Activated CD4-positive, alpha-beta T cell treated with anti-CD3 and anti-CD28 coated beads, Interleukin-2, amount 50 U/mL, for 48 hours (primary cell): ENCODE measurements around the gene CPEB3.
"Not testable (repeated sequence)": the region's sequence is repeated elsewhere in the genome, so short reads cannot be mapped to it uniquely, and the experiment has no call there.

Experiments used
- DNase-seq, 2 experiments: peaks; one replicate each; pipeline ENCODE4 v3.0.0-alpha.2; 2020

Gene CPEB3

DNA sequence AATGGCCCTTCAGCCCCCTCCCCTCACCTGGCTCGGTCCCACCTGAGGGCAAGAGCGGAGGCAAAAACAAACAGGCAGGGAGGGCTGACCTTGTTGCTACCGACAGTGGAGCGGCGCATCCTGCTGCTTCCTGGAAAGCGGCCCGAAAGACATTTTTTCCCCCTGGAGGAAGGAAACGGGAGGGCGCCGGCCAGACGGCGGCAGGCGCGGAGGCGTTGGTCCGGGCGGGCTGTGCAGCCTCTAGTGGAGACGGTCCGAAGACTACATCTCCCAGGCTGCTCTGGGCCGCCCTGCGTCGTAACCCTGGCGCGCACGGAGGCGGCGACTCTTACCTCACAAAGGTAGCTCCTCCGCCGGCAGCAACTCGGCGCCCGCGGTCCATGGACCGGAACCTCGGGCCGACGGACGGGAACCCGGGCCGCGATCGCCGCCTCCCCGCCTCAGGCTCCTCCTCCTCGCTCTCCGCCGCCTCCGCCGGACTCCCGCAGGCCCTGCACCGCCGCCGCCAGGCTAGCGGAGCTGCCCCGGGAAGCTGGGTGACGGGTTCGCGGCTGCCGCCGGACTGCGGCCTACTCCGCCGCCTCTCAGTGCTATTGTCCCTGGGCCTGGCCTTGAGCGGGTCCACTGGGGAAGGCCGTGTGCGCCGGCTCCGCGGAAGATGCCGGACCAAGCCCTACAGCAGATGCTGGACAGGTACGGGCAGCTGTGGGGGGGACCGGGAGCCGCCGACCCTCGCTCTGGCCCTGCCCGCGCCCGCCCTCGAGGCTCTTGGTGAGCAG lies at the start of gene CPEB3, which contains the start of gene MARCHF5:
TSS of gene CPEB3 (minus strand) at position 242 of the 779 bp plus-strand sequence. CDS start 50,728 bp downstream, outside the sequence.
TSS of gene MARCHF5 (plus strand) at position 331 of the 779 bp plus-strand sequence. CDS start at position 659, 328 bp downstream.
- DNase-seq = peak; percentile 91 to 94

DNA sequence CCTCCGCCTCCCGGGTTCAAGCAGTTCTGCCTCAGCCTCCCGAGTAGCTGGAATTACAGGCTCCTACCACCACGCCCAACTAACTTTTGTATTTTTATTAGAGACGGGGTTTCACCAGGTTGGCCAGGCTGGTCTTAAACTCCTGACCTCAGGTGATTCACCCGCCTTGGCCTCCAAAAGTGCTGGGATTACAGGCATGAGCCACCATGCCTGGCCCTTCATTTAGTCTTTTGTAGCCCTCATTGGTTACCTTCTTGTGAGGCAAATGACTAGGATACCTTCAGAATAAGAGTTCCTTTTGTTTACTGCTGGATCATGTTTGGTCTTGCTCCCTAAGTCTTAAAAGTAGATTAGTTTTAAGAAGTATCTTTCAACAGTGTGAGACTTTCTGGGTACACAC lies 39.0 kb upstream of the CPEB3 start:
- DNase-seq = not testable (repeated sequence)

DNA sequence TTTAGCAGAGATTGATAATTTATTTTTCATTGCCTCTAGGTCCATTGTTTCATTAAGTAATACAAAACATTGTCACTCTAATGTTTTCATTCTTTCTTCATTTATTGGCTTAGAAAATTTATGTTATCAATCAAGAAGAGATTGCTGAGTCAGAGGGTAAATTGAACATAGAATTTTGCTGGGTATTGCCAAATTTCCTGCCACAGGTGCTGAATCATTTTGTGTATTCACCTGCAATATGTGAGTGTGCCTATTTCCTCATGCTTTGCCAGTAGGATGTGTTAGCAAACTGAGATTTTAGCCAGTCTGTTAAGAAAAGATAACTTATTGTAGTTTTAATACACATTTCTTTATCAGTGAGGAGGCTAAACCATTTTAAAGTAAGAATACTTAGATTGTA lies 38.1 kb upstream of the CPEB3 start:
- DNase-seq = no peak

DNA sequence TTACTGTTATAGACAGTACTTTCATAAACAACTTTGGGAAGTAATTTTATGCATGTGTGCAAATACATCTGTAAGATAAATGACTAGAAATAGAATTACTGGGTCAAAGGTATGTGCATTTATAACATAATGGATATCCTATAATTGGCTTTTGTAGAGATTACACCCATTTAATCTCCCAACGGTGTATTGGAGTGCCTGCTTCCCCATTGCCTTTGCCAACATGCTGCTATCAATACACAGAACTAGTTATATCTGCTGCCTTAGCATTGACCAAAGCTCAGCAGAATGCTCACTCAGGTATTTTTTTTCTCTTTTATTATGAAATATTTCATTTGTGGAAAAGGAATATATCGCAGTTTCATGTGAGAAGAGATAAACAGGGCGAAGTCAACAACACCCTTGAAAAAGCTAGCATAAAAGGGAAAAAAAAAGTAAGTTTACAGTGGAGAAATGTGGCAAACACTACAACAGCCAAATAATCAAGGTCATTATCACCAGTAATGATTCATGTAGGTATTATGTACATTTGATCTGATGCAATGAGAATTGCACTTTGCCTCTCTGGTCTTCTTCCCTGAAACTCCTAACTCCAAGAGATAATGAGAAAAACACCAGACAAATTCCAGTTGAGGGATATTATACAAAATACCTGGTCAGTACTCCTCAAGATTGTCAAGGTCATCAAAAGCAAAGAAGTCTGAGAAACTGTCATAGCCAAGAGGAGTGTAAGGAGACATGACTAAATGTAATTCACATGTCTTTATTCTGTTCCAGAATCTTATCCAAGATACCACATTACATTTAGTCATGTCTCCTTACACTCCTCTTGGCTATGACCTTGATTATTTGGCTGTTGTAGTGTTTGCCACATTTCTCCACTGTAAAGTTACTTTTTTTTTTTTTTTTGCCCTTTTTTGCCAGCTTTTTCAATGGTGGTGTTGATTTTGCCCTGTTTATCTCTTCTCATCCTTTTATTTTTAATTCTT lies 36.9 kb upstream of the CPEB3 start:
- no peak for DNase-seq

DNA sequence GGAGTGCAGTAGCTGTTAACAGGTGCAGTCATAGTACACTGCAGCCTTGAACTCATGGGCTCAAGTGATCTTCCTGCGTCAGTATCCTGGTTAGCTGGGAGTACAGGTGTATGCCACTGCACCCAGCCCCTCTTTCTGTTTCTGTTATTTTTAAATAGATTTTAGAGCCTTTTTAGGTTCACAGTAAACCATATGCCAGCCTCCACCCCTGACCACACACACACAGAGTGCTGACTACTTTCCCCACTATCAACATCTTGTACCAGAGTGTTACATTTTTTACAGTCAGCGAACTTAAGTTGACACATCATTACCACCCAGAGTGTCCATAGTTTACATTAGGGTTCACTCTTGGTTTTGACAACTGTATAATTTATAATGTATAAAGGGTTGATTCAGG lies 32.2 kb upstream of the CPEB3 start:
- DNase-seq = no peak

DNA sequence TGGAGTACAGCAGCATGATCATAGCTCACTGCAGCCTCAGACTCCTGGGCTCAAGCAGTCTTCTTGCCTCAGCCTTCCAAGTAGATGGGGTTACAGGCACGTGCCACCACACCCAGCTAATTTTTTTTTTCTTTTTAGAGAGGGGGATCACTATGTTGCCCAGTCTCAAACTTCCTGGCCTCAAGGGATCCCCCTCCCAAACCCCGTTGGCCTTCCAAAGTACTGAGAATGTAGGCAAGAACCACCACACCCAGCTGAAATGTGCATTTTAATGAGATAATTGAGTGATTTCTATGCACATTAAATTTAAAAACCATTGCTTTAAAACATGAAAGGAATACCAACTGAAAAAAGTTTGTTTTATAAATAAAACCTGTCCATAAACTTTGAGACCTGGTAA lies 25.7 kb upstream of the CPEB3 start:
- DNase-seq = no peak

DNA sequence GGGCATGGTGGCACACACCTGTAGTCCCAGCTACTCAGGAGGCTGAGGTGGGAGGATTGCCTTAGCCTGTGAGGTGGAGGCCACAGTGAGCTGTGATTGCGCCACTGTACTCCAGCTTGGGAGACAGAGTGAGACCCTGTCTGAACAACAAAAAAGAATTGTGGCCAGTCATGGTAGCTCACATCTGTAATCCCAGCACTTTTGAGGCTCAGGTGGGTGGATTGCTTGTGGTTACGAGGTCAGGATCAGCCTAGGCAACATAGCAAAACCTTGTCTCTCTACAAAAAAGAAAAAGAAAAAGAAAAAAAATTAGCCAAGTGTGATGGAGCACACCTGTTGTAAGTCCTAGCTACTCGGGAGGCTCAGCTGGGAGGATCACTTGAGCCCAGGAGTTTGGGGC lies 22.9 kb upstream of the CPEB3 start:
- no peak for DNase-seq

DNA sequence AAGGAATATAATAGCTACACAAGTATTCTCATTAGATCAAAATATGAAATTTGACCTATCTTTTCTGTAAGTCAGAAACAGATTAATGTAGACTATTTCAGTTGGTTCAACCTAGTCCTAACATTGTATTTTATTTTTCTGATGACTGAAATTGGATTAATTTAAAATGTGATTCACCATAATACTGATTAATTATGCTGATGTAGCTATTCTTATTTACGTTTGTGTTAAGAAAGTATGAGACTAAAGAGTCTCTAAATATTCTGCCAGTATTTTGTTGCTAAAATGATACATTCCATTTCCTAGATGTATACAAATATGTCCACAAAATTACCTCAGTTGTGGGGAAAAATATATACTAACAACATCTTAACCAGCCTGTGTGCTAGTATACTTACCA lies 18.4 kb upstream of the CPEB3 start:
- DNase-seq = no peak

DNA sequence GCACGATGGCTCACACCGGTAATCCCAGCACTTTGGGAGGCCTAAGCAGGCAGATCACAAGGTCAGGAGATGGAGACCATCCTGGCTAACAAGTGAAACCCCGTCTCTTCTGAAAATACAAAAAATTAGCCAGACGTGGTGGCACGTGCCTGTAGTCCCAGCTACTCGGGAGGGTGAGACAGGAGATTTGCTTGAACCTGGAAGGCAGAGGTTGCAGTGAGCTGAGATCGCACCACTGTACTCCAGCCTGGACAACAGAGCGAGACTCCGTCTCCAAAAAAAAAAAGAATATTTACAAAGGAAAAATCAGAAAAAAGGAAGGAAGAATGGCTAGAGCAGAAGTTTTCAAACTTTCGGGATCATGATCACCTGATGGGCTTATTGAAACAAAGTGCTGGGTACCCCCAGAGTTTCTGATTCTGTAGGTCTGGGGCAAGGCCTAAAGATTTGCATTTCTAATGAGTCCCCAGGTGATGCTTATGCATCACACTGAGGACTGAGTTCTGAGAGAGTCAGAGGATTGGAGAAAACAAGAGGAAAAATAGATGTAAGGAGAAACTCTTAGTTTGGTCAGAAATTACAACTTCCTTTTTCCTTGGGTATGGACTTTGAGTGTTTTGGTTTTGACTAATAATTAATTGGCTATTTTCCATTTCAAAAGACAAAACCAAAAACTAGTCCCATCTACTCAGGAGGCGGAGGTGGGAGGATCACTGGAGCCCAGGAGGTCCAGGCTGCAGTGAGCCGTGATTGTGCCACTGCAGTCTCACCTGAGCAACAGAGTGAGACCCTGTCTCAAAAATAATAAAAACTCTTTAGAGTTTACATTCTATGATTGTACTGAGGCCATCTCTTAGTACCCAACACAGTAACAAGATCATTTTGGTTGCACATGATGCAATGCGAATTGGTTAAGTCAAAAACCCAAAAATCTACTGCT lies 14.5 kb upstream of the CPEB3 start:
- DNase-seq = no peak

DNA sequence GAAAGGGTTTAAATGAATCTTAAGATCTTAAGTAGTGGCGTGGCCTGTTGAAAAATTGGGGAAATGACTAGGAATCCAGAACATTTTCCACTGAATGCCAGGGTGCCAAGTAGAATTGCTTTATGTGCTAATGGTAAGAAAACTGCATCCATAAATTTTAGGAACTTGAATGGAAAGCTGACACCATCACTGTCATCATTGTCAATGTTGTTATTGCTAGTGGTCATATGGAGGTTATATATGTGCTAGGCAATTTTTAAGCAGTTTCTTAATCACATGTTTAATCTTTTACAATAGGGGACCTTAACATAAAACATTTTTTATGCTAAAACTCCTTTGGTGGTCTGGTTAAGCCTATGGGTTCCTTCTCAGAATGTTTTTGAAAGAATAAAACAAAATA lies 13.2 kb upstream of the CPEB3 start:
- no peak for DNase-seq

DNA sequence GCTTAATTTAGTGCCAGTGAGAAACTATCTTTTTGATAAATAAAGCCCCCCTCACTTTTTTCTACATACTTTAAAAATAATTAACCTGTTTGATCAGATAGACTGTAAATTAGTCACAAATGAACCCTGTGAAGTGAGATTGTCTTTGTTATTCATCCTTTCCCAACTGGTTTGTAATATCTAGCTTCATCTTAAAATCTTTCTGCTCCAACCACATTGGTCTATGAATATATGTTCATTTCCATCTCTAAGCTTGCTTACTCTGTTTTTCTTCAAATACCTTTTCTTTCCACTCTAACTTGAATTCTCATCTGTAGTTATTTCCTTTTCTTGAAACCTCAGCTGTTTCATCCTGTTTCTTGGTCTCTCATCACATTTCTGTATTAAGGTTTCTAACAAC lies 12.2 kb upstream of the CPEB3 start:
- no peak for DNase-seq

DNA sequence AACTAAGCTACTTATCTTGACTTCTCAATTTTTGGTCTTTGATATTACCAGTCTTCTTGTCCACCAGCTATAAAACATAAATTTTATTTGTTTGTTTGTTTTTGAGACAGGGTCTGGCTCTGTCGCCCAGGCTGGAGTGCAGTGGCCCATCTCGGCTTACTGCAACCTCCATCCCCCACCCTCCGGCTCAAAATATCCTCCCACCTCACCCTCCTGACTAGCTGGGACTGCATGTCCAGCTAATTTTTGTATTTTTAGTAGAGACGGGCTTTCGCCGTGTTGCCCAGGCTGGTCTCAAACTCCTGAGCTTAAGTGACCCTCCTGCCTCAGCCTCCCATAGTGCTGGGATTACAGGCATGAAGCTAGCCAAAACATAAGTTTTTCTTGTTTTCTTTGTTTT lies 7.6 kb upstream of the CPEB3 start:
- no peak for DNase-seq

DNA sequence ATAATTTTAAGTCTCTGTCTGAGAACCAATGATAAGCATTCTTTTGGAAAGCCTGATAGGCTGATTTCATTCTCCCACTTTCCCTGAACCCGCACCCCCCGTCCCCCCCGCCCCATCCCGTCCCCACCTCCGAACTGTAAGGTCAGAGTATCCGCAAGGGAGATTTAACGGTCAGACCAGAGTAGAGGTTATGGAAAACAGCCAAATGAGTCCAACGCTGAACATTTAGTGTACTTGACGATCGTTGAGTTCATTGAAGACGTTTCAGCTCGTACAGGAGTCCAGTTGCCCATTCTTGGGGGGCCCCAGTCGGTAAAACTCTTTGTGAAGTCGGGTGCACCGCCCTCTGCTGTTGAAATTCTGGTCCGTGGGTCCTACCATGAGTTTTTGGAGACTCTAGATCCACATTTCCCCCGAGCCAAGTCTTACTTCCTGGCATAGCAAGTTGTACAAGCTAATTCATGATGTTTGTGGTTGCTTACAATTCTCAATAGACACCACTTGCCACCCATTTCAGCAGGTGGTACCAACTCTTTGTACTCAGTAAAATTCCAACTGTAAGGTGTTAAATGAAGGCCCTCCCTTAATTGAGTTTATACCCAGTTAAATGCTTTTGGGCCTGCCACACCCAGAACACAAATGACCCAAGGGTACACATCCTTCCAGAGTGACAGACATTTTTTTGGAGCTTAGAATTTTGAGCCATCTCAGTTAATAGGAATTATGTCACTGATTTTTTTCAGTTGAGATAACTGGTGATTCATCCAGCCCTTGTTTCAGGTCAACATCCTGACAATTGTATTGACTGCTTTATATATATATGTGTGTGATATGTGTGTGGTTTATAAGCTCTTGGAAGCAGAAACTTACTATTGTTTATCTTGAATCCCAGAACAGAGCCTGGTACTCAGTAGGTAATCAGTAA lies 1.3 kb upstream of the CPEB3 start:
- peak; percentile 55 to 63 for DNase-seq

DNA sequence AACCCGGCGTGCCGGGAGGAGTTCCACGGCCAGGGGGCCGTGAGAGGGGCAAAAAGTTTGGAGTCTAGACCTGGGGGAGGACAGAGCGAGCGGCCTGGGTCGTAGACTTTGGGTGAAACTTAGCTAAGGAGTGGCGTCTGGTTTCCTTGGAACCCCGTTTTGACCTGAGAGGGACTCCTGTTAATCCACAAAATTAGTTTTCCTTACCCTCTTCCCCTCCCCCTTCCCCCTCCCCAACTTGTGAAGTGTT lies 663 bp upstream of the CPEB3 start:
- no peak for DNase-seq

DNA sequence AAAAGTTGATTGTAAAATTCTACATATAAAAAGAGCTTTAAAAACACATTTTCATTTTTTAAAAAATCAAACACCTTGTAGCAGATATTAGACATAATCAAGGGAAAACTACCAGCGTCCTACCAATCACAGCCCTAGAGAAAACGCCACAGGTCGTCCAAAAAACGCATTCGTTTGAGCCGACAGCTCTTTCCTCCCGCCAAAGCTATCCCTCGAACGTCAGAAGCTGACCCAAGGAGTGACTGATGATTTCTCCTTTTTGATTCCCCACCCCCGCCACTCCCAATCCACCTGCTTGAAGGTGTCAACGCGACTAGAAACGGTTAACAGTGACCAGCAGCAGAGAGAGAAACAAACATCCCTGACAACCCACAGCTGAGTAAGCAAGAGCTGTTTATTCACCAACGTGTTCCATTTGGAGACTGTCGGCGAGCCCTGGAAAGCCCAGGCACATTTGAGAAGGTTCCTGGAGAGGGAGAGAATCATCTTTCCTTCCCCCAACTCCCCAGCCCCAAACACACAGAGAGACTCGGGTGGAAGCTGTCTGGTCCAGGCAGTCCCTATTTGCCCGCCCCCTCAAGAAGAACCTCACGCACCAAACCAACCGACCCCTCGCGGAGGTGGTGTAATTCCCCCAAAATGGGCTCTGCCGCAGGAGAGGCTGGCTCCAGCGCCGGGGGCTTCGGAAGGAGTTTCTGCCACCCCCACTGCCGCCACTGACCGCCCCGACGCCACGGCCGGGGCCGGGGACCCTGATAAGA lies 622 bp downstream of the CPEB3 start:
- DNase-seq = peak; percentile 29 to 38

DNA sequence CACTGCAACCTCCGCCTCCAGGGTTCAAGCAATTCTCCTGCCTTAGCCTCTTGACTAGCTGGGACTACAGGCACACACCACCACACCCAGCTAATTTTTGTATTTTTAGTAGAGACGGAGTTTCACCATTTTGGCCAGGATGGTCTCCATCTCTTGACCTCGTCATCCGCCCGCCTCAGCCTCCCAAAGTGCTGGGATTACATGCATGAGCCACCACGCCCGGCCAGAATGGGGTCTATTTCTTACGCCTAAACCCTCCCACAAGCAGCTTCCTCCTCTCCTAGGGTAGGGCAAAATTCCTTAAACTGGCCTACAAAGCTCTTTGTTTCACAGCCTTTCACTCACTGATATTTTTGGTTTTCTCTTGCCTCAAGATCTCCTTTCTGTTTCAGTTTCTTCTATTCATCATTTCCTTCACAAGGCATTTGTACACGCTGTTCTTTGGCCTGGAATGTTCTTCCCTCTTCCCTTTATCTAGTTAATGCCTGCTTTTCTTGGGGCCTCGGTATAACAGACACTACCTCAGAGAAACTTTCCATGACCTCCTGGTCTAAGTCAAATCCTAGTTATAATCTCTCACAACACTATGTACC lies 6.7 kb downstream of the CPEB3 start:
- no peak for DNase-seq

DNA sequence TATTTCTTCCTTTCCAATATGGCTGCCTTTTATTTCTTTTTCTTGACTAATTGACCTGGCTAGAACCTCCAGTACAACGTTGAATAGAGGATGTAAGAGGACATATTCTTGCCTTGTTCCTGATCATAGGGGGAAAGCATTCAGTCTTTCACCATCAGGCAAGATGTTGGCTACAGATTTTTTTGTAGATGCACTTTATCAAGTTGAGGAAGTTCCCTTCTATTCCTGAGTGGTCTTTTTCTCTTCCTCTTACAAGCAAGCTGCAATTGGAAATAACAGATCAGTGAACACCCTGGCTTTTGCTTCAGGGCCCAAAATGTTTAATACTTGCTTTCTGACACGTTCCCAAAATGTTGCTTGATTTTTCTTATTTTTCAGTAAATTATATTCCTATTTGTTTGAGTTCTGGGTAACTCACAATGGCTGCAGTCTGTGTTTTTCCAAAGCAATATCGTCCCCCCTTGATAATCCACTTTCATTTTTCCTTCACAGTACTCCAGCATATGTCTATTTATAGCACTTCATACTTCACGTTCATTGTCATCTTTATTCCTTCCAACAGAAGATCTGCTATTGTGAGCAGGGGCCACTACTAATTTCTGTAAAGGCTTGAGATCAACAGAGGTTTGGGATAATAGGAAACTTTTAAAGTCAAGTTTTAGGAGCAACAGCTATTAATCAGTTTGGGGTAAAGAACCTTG lies 11.7 kb downstream of the CPEB3 start:
- DNase-seq = no peak

DNA sequence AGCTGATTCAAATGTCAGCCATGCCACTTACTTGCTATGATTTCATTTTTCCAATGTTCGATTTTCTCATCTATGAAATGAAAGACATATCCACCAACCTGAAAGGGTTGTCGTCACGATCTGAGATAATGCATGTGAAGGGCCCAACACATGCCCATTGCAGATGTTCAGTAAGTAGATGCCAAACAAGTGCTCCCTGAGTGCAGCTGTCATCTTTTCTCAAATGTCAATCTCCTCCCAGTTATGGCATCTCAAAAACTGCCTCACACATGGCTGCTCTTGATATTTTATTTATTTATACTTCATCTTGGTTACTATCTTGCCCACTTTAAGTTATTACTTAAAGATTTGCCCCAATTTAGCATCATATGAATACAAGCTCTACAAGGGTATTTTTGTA lies 16.8 kb downstream of the CPEB3 start:
- DNase-seq = no peak

DNA sequence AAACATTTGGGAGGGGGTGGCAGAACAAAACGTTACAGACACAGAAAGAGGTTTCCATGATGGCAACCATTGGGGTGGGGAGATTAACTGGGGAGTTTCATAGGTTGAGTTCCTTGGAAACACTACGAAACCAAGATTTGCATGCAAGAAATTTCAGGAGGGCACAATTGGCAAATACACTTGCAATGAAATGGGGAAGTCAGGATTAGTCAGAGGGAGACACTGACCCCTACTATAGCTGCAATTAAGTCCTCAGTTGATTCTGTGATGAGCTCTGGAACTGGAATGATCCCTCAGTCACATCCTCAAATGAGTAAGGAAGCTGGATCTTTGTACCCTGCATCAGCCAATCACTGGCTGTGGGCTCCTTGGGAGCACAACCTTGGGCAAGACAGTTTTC lies 22.1 kb downstream of the CPEB3 start:
- DNase-seq = no peak

DNA sequence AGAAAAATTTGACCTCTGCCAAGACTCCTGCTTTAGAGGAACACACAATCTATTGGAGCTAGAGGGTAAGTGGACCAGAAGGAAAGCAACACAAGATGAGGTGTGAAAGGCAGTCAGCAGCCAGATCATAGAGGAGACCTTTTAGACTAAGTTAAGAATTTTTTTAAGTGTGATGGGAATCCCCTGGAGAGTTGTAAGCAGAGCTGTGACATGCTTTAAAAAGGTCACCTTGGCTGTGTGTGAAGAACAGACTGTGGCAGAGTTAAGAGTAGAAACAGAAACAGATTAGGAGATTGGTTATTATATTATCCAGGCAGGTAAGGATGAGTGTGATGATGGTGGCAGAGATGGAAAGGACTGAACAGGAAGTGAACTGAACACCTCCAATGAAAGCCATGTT lies 23.5 kb downstream of the CPEB3 start:
- DNase-seq = no peak
